22Rv1 (cell line): ENCODE measurements around the gene TNFRSF19.

ENCODE experiments used
- CTCF ChIP-seq: fragments of 450-650 bp; IDR thresholded peaks from 2 replicates; pipeline ENCODE4 v1.5.1; 2017; ENCODE audit warnings: mild to moderate bottlenecking
- ZFX ChIP-seq: fragments of 450-650 bp; IDR thresholded peaks from 2 replicates; pipeline ENCODE4 v1.6.1; 2017; ENCODE audit warnings: antibody characterized with exemption, borderline replicate concordance

GRCh38 chr13:23668562-23668961, 98.3 kb downstream of the TNFRSF19 start:
- TF ChIP-seq CTCF: no peak
- no peak for TF ChIP-seq ZFX
